Gastroesophageal sphincter (tissue), 4 donors: Measurements from ENCODE around the gene PACS1. TPM values are rescaled to one million over a fixed set of nuclear protein-coding genes. Genes with fewer than 3 reads are reported as not detected.
"Not testable (repeated sequence)": the region's sequence is repeated elsewhere in the genome, so short reads cannot be mapped to it uniquely, and the experiment has no call there.

Experiments used
- ATAC-seq: fragments of 150-250 bp; one replicate; pipeline ENCODE4 v1.9.1; 2016; ENCODE audit warnings: mild to moderate bottlenecking, moderate library complexity
- H3K27ac ChIP-seq, 4 donors: fragments of 200-600 bp; sonication (generic) in 3 of 4; 1 replicate in 3 of 4; 2 replicates in 1 of 4; pipeline ENCODE4 v1.5.1; 2016 to 2019
- H3K27me3 ChIP-seq: fragments of 200-600 bp; sonication (generic); one replicate; pipeline ENCODE4 v1.5.1; 2019
- H3K36me3 ChIP-seq, 2 donors: fragments of 200-600 bp; sonication (generic); one replicate each; pipeline ENCODE4 v1.5.1; 2019; ENCODE audit warnings: control low read depth in 1 of 2
- H3K4me1 ChIP-seq, 3 donors: fragments of 200-600 bp; sonication (generic); 1 replicate in 2 of 3; 2 replicates in 1 of 3; pipeline ENCODE4 v1.5.1; 2016 to 2019; ENCODE audit warnings: control low read depth in 2 of 3
- H3K4me3 ChIP-seq, 2 donors: fragments of 200-600 bp; sonication (generic); one replicate each; pipeline ENCODE4 v1.5.1; 2019; ENCODE audit warnings: mild to moderate bottlenecking in 1 of 2, moderate library complexity in 1 of 2
- H3K9me3 ChIP-seq, 3 donors: fragments of 200-600 bp; sonication (generic); one replicate each; pipeline ENCODE4 v1.5.1; 2017 to 2019; ENCODE audit warnings: control low read depth in 2 of 3
- EP300 ChIP-seq: sonication (generic); formaldehyde crosslinking; IDR thresholded peaks from one replicate; pipeline ENCODE4 v1.6.1; 2017; ENCODE audit warnings: antibody characterized with exemption, mild to moderate bottlenecking
- POLR2A ChIP-seq, 2 donors: fragments of 450-650 bp; IDR thresholded peaks; one replicate each; pipeline ENCODE4 v1.6.1; 2017; ENCODE audit warnings: antibody characterized with exemption in 2 of 2, mild to moderate bottlenecking in 2 of 2, moderate library complexity in 1 of 2
- POLR2AphosphoS5 ChIP-seq: sonication (generic); formaldehyde crosslinking; IDR thresholded peaks from one replicate; pipeline ENCODE4 v1.6.1; 2017; ENCODE audit warnings: antibody characterized with exemption
- WGBS, 2 donors: methylation state at CpG; one replicate each; pipeline ENCODE4 v1.1.5; 2018; ENCODE audit warnings: low coverage in 1 of 2; 5-methylcytosine and 5-hydroxymethylcytosine counted together
- total RNA-seq, 4 donors: library from RNA; depleted of rRNA; stranded (reverse); fragments of >200 nt; gene quantifications; one replicate each; pipeline ENCODE4 v1.1.0, GENCODE V29; 2016
- TF ChIP-seq, protein P1 (sequence below), 4 experiments: fragments of 200-600 bp in 2 of 4; fragments of 450-650 bp in 2 of 4; sonication (generic) in 1 of 4; IDR thresholded peaks; one replicate each; pipeline ENCODE4 v1.5.1; 2017 to 2019; ENCODE audit warnings: antibody characterized with exemption in 4 of 4, mild to moderate bottlenecking in 2 of 4, moderate library complexity in 2 of 4

Gene PACS1
- total RNA-seq, 4 donors from 2014 or later = 32.7 to 81.8 (median 38.2) TPM

- H3K9me3 ChIP-seq = no peaks in the 10 kb centered on the region
- TF ChIP-seq POLR2AphosphoS5 = no peak
- TF ChIP-seq POLR2A (IDR thresholded peaks at IDR 0.05) = no peak
- no peak for TF ChIP-seq EP300
- TF ChIP-seq, protein P1, sequence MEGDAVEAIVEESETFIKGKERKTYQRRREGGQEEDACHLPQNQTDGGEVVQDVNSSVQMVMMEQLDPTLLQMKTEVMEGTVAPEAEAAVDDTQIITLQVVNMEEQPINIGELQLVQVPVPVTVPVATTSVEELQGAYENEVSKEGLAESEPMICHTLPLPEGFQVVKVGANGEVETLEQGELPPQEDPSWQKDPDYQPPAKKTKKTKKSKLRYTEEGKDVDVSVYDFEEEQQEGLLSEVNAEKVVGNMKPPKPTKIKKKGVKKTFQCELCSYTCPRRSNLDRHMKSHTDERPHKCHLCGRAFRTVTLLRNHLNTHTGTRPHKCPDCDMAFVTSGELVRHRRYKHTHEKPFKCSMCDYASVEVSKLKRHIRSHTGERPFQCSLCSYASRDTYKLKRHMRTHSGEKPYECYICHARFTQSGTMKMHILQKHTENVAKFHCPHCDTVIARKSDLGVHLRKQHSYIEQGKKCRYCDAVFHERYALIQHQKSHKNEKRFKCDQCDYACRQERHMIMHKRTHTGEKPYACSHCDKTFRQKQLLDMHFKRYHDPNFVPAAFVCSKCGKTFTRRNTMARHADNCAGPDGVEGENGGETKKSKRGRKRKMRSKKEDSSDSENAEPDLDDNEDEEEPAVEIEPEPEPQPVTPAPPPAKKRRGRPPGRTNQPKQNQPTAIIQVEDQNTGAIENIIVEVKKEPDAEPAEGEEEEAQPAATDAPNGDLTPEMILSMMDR (IDR thresholded peaks at IDR 0.05) = no peak
- H3K4me3 ChIP-seq = no peak overlapping the region
- H3K36me3 ChIP-seq = no peaks in the 10 kb centered on the region
- no peak for ATAC-seq
- H3K27me3 ChIP-seq = no peaks in the 10 kb centered on the region
- 96 to 99% methylated on average over 9 of the region's 9 CpGs for WGBS, 2 donors
- H3K27ac ChIP-seq = no peak overlapping the region
- H3K4me1 ChIP-seq = peaks cover 5 to 31% (median 16%) of the 10 kb centered on the region in 3 donors
Measured at GRCh38 chr11:66087148-66087908, 17.3 kb downstream of the PACS1 start.

DNA sequence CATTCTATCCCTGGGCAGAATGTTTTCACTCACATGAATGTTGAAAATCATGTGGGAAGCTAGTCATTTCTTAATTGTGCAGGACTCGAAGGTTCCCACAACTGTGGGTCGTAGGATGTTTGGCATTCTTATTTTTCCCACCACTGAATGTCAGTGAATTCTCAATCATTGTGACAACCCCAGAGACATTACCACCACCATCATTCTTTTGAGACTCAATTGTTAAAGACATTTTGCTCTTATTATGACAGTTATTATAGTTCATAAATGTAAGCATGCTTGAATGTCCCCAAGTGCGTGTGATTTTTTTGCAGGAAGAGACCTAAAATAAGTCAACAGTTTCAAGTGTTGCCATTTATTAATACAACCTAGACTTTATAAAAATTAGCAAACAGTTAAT is 19.0 kb downstream of the PACS1 start:
- Histone ChIP-seq H3K9me3 (no peaks in the 10 kb centered on the region), H3K27me3 (no peaks in the 10 kb centered on the region), H3K27ac (no peak overlapping the region), H3K4me3 (no peak overlapping the region), H3K36me3 (no peaks in the 10 kb centered on the region), H3K4me1 (peaks cover 0 to 13% (median 1%) of the 10 kb centered on the region in 3 donors)
- TF ChIP-seq POLR2AphosphoS5 = no peak
- TF ChIP-seq EP300 = no peak
- TF ChIP-seq, protein P1 (IDR thresholded peaks at IDR 0.05) = no peak
- no peak for TF ChIP-seq POLR2A (IDR thresholded peaks at IDR 0.05)
- ATAC-seq = no peak
- 84 to 90% methylated on average over 2 to 3 of the region's 3 CpGs for WGBS, 2 donors

- WGBS, 2 donors = 86 to 100% methylated on average over 1 to 2 of the region's 4 CpGs
- TF ChIP-seq, protein P1 (IDR thresholded peaks at IDR 0.05) = no peak
- TF ChIP-seq POLR2AphosphoS5 = no peak
- TF ChIP-seq POLR2A (IDR thresholded peaks at IDR 0.05) = no peak
- TF ChIP-seq EP300 = no peak
- Histone ChIP-seq H3K4me1 (peaks cover 0 to under 1% (median 0%) of the 10 kb centered on the region in 3 donors), H3K4me3 (no peak overlapping the region), H3K27ac (no peak overlapping the region), H3K9me3 (no peaks in the 10 kb centered on the region), H3K27me3 (no peaks in the 10 kb centered on the region), H3K36me3 (no peaks in the 10 kb centered on the region)
- no peak for ATAC-seq
Measured at GRCh38 chr11:66090288-66090687, 20.2 kb downstream of the PACS1 start.

GRCh38 chr11:66092125-66092524 is 22.1 kb downstream of the PACS1 start:
- not testable (repeated sequence) for H3K9me3 ChIP-seq, H3K27ac ChIP-seq, ATAC-seq, H3K4me3 ChIP-seq, H3K36me3 ChIP-seq, H3K27me3 ChIP-seq, H3K4me1 ChIP-seq
- WGBS, 2 donors = 100% methylated on average over 1 to 2 of the region's 2 CpGs

DNA sequence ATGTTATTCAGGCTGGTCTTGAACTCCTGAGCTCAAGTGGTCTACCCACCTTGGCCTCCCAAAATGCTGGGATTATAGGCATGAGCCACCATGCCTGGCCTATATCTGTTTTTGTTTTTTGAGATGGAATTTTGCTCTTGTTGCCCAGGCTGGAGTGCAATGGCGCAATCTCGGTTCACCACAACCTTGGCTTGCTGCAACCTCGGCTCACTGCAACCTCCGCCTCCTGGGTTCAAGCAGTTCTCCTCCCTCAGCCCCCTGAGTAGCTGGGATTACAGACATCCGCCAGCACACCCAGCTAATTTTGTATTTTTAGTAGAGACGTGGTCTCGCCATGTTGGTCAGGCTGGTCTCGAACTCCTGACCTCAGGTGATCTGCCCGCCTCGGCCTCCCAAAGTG is 29.7 kb downstream of the PACS1 start:
- not testable (repeated sequence) for H3K27me3 ChIP-seq, H3K36me3 ChIP-seq, H3K4me3 ChIP-seq, H3K27ac ChIP-seq, ATAC-seq, H3K9me3 ChIP-seq
- peaks cover 0 to 13% (median 0%) of the 10 kb centered on the region in 3 donors for H3K4me1 ChIP-seq
- WGBS, 2 donors = 94 to 100% methylated on average over 5 to 9 of the region's 10 CpGs
